KMS-11 (cell line): ENCODE data around the gene TOGARAM2.
"Not testable (repeated sequence)": the region's sequence is repeated elsewhere in the genome, so short reads cannot be mapped to it uniquely, and the experiment has no call there.

ENCODE experiments used
- H2AFZ ChIP-seq: fragments of 200-600 bp; sonication (generic); 2 replicates; pipeline ENCODE4 v1.6.1; 2016; ENCODE audit warnings: antibody characterized with exemption, mixed run types, low read depth
- H3K27ac ChIP-seq: fragments of 200-600 bp; sonication (generic); 2 replicates; pipeline ENCODE4 v1.6.1; 2016; ENCODE audit warnings: mild to moderate bottlenecking, mixed run types
- H3K27me3 ChIP-seq: fragments of 200-600 bp; sonication (generic); 2 replicates; pipeline ENCODE4 v1.6.1; 2017; ENCODE audit warnings: mild to moderate bottlenecking, low read depth, mixed run types, moderate library complexity; ENCODE audit not compliant: insufficient read depth
- H3K36me3 ChIP-seq: fragments of 200-600 bp; sonication (generic); 2 replicates; pipeline ENCODE4 v1.6.1; 2017; ENCODE audit warnings: mild to moderate bottlenecking, mixed run types; ENCODE audit not compliant: insufficient read depth
- H3K4me1 ChIP-seq: fragments of 200-600 bp; sonication (generic); 2 replicates; pipeline ENCODE4 v1.6.1; 2016; ENCODE audit warnings: mild to moderate bottlenecking, low read depth, mixed run types; ENCODE audit not compliant: poor library complexity, severe bottlenecking
- H3K4me2 ChIP-seq: fragments of 200-600 bp; sonication (generic); 2 replicates; pipeline ENCODE4 v1.7.0; 2016; ENCODE audit warnings: mild to moderate bottlenecking, mixed run types
- H3K4me3 ChIP-seq: fragments of 200-600 bp; sonication (generic); IDR thresholded peaks from 2 replicates; pipeline ENCODE4 v1.6.1; 2017; ENCODE audit warnings: low read depth, low read length, mixed read lengths; ENCODE audit not compliant: insufficient read depth
- H3K79me2 ChIP-seq: fragments of 200-600 bp; sonication (generic); 2 replicates; pipeline ENCODE4 v1.6.1; 2016; ENCODE audit warnings: low read depth, mixed run types; ENCODE audit not compliant: insufficient read depth
- H3K9ac ChIP-seq: fragments of 200-600 bp; sonication (generic); 2 replicates; pipeline ENCODE4 v1.6.1; 2016; ENCODE audit warnings: mild to moderate bottlenecking, mixed run types
- H4K20me1 ChIP-seq: fragments of 200-600 bp; sonication (generic); 2 replicates; pipeline ENCODE4 v1.6.1; 2016; ENCODE audit warnings: mild to moderate bottlenecking, mixed run types; ENCODE audit not compliant: insufficient read depth
- CTCF ChIP-seq: fragments of 200-600 bp; sonication (generic); conservative IDR thresholded peaks from 2 replicates; pipeline ENCODE4 v1.6.1; 2017; ENCODE audit warnings: low read depth, mild to moderate bottlenecking, antibody characterized with exemption, low read length, moderate library complexity, mixed read lengths

TOGARAM2 gene

DNA sequence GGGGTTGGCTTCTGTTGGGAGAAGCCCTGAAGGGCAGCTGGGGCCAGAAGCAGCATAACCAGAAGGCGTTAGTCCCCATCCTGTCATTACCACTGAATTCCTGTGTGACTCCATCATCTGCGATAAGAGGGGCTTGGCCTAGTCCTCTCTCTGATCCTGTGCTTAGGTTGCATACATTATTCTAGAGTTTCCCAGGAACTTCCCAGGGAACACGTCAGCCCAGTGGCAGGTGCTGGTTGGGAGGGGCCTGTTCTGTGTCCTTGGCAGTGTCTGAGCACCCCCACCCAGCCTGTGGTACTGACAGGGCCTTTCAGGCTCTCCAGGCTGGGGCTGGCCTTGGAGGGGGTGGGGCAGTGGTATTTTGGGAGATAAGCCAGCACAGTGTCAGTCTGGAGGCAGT lies 4.5 kb upstream of the TOGARAM2 start:
- Histone ChIP-seq H2AFZ (no peak overlapping the region), H3K36me3 (no peaks in the 10 kb centered on the region), H3K4me1 (no peaks in the 10 kb centered on the region), H3K79me2 (no peaks in the 10 kb centered on the region), H3K9ac (no peak overlapping the region), H3K27me3 (no peaks in the 10 kb centered on the region), H3K4me3 (no peak overlapping the region), H3K4me2 (no peak overlapping the region), H4K20me1 (no peaks in the 10 kb centered on the region), H3K27ac (no peak overlapping the region)
- no peak for TF ChIP-seq CTCF

- Histone ChIP-seq H3K36me3 (no peaks in the 10 kb centered on the region), H3K4me1 (no peaks in the 10 kb centered on the region), H3K27me3 (no peaks in the 10 kb centered on the region), H3K79me2 (no peaks in the 10 kb centered on the region), H4K20me1 (no peaks in the 10 kb centered on the region), H3K4me2 (no peak overlapping the region), H3K4me3 (no peak overlapping the region), H3K9ac (no peak overlapping the region), H3K27ac (no peak overlapping the region), H2AFZ (no peak overlapping the region)
- no peak for TF ChIP-seq CTCF
These were observed 3.8 kb upstream of the TOGARAM2 start for GRCh38 chr2:28977176-28977875.

GRCh38 chr2:28978001-28978400 lies 3.1 kb upstream of the TOGARAM2 start:
- not testable (repeated sequence) for H4K20me1 ChIP-seq, H3K36me3 ChIP-seq, H3K4me2 ChIP-seq

GRCh38 chr2:28978606-28979005 lies 2.5 kb upstream of the TOGARAM2 start:
- no peak overlapping the region for H3K4me2 ChIP-seq
- H4K20me1 ChIP-seq: no peaks in the 10 kb centered on the region
- TF ChIP-seq CTCF: no peak
- no peaks in the 10 kb centered on the region for H3K4me1 ChIP-seq
- no peaks in the 10 kb centered on the region for H3K27me3 ChIP-seq
- H3K79me2 ChIP-seq: no peaks in the 10 kb centered on the region
- no peaks in the 10 kb centered on the region for H3K36me3 ChIP-seq
- H3K27ac ChIP-seq: no peak overlapping the region
- H2AFZ ChIP-seq: no peak overlapping the region
- H3K4me3 ChIP-seq: no peak overlapping the region
- H3K9ac ChIP-seq: no peak overlapping the region

More at GRCh38 chr2:28978001-28978400, 3.1 kb upstream of the TOGARAM2 start:
- not testable (repeated sequence) for H3K79me2 ChIP-seq, H2AFZ ChIP-seq, H3K4me3 ChIP-seq, H3K27ac ChIP-seq, H3K9ac ChIP-seq, H3K27me3 ChIP-seq, H3K4me1 ChIP-seq

- Histone ChIP-seq H3K79me2 (no peaks in the 10 kb centered on the region), H3K9ac (no peak overlapping the region), H3K36me3 (no peaks in the 10 kb centered on the region), H3K27me3 (no peaks in the 10 kb centered on the region), H3K27ac (no peak overlapping the region), H2AFZ (no peak overlapping the region), H3K4me1 (no peaks in the 10 kb centered on the region), H3K4me3 (no peak overlapping the region), H3K4me2 (no peak overlapping the region), H4K20me1 (no peaks in the 10 kb centered on the region)
- TF ChIP-seq CTCF: no peak
These were observed 2.1 kb upstream of the TOGARAM2 start for GRCh38 chr2:28979041-28979440.
